GM12878 (cell line): Measurements from ENCODE around the gene DUS2. TPM values are rescaled to one million over a fixed set of nuclear protein-coding genes. Genes with fewer than 3 reads are reported as not detected.
"Not testable (repeated sequence)": the region's sequence is repeated elsewhere in the genome, so short reads cannot be mapped to it uniquely, and the experiment has no call there.

Experiments used
- ATAC-seq: fragments of 200-7000 bp; cut with Tn5 transposase; 3 replicates; pipeline ENCODE4 v1.9.1; 2020; ENCODE audit warnings: mild to moderate bottlenecking, moderate library complexity
- BruUV-seq: library from RNA; stranded (reverse); fragments of 400-500 nt; replicated peaks from 2 replicates; lab custom pipeline; 2021; lab: Mats Ljungman, UMichigan
- CTCF ChIA-PET: fragments of 300-600 bp; sonication (Branson Sonifier 250); formaldehyde crosslinking; extraction: SDS; loops from one replicate; lab custom pipeline; 2021; ENCODE audit warnings: inconsistent platforms; lab: Yijun Ruan, JAX
- POLR2A ChIA-PET: fragments of 350-600 bp; formaldehyde crosslinking; extraction: SDS; loops from one replicate; lab custom pipeline; 2021; ENCODE audit warnings: inconsistent platforms; lab: Charles Lee
- RAD21 ChIA-PET: fragments of 300-600 bp; sonication (Branson Sonifier 250); formaldehyde crosslinking; loops from one replicate; lab custom pipeline; 2023; ENCODE audit warnings: antibody characterized with exemption; ENCODE audit not compliant: unreplicated experiment; lab: Charles Lee
- SMC1A ChIA-PET: fragments of 300-600 bp; sonication (Branson Sonifier 250); formaldehyde crosslinking; loops from one replicate; lab custom pipeline; 2023; ENCODE audit not compliant: unreplicated experiment, uncharacterized antibody; lab: Charles Lee
- DNase-seq: peaks from one replicate; pipeline ENCODE4 v3.0.0-alpha.2; 2011; ENCODE audit warnings: low read depth, low spot score
- FAIRE-seq: peaks from 3 replicates; lab custom pipeline; 2011; peaks lifted over from hg19 to GRCh38; lab: Jason Lieb, UNC
- H2AFZ ChIP-seq: 2 replicates; pipeline ENCODE4 v1.6.0; 2011; ENCODE audit warnings: low read depth, low read length, control low read depth; ENCODE audit not compliant: control insufficient read depth
- H3K27ac ChIP-seq: 2 replicates; pipeline ENCODE4 v1.5.1; 2011; ENCODE audit warnings: control low read depth; ENCODE audit not compliant: control insufficient read depth, insufficient read depth
- H3K27me3 ChIP-seq, 2 experiments: replicated peaks in 1 of 2; 2 replicates each; pipeline versions ENCODE4 v1.6.0 to v1.6.1; 2011; ENCODE audit warnings: low read length in 1 of 2; ENCODE audit not compliant: control insufficient read depth in 2 of 2, insufficient read depth in 2 of 2
- H3K36me3 ChIP-seq, 2 experiments: 2 replicates each; pipeline ENCODE4 v1.5.1; 2011; ENCODE audit warnings: low read length in 1 of 2; ENCODE audit not compliant: control insufficient read depth in 2 of 2, insufficient read depth in 2 of 2
- H3K4me1 ChIP-seq: 2 replicates; pipeline ENCODE4 v1.6.1; 2011; ENCODE audit warnings: mild to moderate bottlenecking, low read length, moderate library complexity, mixed read lengths; ENCODE audit not compliant: control insufficient read depth, insufficient read depth
- H3K4me2 ChIP-seq: 2 replicates; pipeline ENCODE4 v1.6.0; 2011; ENCODE audit warnings: control low read depth; ENCODE audit not compliant: control insufficient read depth, insufficient read depth
- H3K4me3 ChIP-seq: fragments of 200-600 bp; sonication (generic); 2 replicates; pipeline ENCODE4 v1.5.1; 2016
- H3K79me2 ChIP-seq: 2 replicates; pipeline ENCODE4 v1.6.0; 2011; ENCODE audit warnings: low read length; ENCODE audit not compliant: control insufficient read depth, insufficient read depth
- H3K9ac ChIP-seq: 2 replicates; pipeline ENCODE4 v1.8.0; 2011; ENCODE audit warnings: low read length, control low read depth, mixed read lengths; ENCODE audit not compliant: control insufficient read depth, insufficient read depth
- H3K9me3 ChIP-seq: replicated peaks from 3 replicates; pipeline ENCODE4 v1.5.1; 2011; ENCODE audit warnings: mild to moderate bottlenecking, low read length; ENCODE audit not compliant: control insufficient read depth, insufficient read depth
- H4K20me1 ChIP-seq: 2 replicates; pipeline ENCODE4 v1.6.0; 2011; ENCODE audit not compliant: control insufficient read depth, insufficient read depth
- CEBPB ChIP-seq, 2 experiments: fragments of 150-350 bp in 1 of 2; IDR thresholded peaks; 2 replicates each; pipeline ENCODE4 v1.6.1; 2012 to 2014; ENCODE audit warnings: low read depth in 2 of 2, low read length in 2 of 2, borderline replicate concordance in 1 of 2, inconsistent platforms in 1 of 2
- E2F4 ChIP-seq: IDR thresholded peaks from 2 replicates; pipeline ENCODE4 v1.6.1; 2012; ENCODE audit warnings: low read depth, low read length, improper control_type of control experiment
- EED ChIP-seq: sonication (generic); IDR thresholded peaks from 2 replicates; pipeline ENCODE4 v1.6.1; 2016; ENCODE audit warnings: antibody characterized with exemption, low read depth
- FOXK2 ChIP-seq: fragments of 450-650 bp; IDR thresholded peaks from 2 replicates; pipeline ENCODE4 v1.6.1; 2017; ENCODE audit warnings: mild to moderate bottlenecking, moderate library complexity
- GABPA ChIP-seq: IDR thresholded peaks from 2 replicates; pipeline ENCODE4 v1.6.1; 2014; ENCODE audit warnings: antibody characterized with exemption, low read depth, mild to moderate bottlenecking, inconsistent platforms
- HDAC2 ChIP-seq: fragments of 200-600 bp; sonication (generic); IDR thresholded peaks from 2 replicates; pipeline ENCODE4 v1.6.1; 2017
- IRF4 ChIP-seq: IDR thresholded peaks from 2 replicates; pipeline ENCODE4 v1.6.1; 2011; ENCODE audit warnings: low read depth, low read length
- IRF5 ChIP-seq: fragments of 450-650 bp; IDR thresholded peaks from 2 replicates; pipeline ENCODE4 v1.6.1; 2017; ENCODE audit warnings: borderline replicate concordance
- JUNB ChIP-seq: IDR thresholded peaks from 2 replicates; pipeline ENCODE4 v1.6.1; 2016; ENCODE audit warnings: antibody characterized with exemption, mild to moderate bottlenecking
- SMAD1 ChIP-seq: fragments of 450-650 bp; IDR thresholded peaks from 2 replicates; pipeline ENCODE4 v1.6.1; 2018; ENCODE audit warnings: mild to moderate bottlenecking, low read depth; ENCODE audit not compliant: partially characterized antibody
- STAT1 ChIP-seq: fragments of 450-650 bp; conservative IDR thresholded peaks from 2 replicates; pipeline ENCODE4 v1.6.1; 2014; ENCODE audit warnings: antibody characterized with exemption, mild to moderate bottlenecking
- ZNF207 ChIP-seq: fragments of 450-650 bp; IDR thresholded peaks from 2 replicates; pipeline ENCODE4 v1.6.1; 2014; ENCODE audit warnings: antibody characterized with exemption, mild to moderate bottlenecking, borderline replicate concordance
- ZNF274 ChIP-seq: IDR thresholded peaks from one replicate; pipeline ENCODE4 v1.8.0; 2011; ENCODE audit not compliant: insufficient read length, insufficient read depth
- WGBS: methylation state at CpG from one replicate; pipeline ENCODE4 v1.1.6; 2016; ENCODE audit warnings: low lambda C conversion rate; ENCODE audit not compliant: insufficient replicate concordance, insufficient coverage; ENCODE audit errors: missing lambda C conversion rate; 5-methylcytosine and 5-hydroxymethylcytosine counted together
- in situ Hi-C: fragments of 300-500 bp; cut with MboI; formaldehyde crosslinking; loops from 9 replicates; pipeline ENCODE4 v1.14.3; 2018; ENCODE audit warnings: mixed read lengths
- intact Hi-C: fragments of 100-400 bp; cut with micrococcal nuclease; formaldehyde crosslinking; loops from one replicate; pipeline ENCODE4 v1.14.2; 2022; ENCODE audit not compliant: unreplicated experiment
- polyA plus RNA-seq, 11 experiments: library from polyadenylated mRNA; depleted of rRNA in 4 of 11; unstranded in 6 of 11; stranded (reverse) in 5 of 11; fragments of >200 nt; fragmentation: Nextera tagmentation in 4 of 11; fragmentation: Illumina TruSeq in 1 of 11; extraction: Ambion mirVana in 4 of 11; extraction: Trizol in 1 of 11; gene quantifications; 1 replicate in 1 of 11; 2 replicates in 10 of 11; pipeline versions ENCODE4 v1.2.1 to v1.2.3, GENCODE V29; 2011 to 2016; ENCODE audit warnings: inconsistent platforms in 2 of 11, missing spikeins in 2 of 11, low read depth in 1 of 11
- total RNA-seq, 4 experiments: library from RNA; depleted of rRNA in 3 of 4; stranded (reverse); fragments of >200 nt in 3 of 4; fragmentation: Illumina TruSeq in 1 of 4; extraction: Trizol in 1 of 4; gene quantifications; 2 replicates each; pipeline versions ENCODE4 v1.2.1 to v1.2.3, GENCODE V29; 2013 to 2021

The DUS2 gene
- total and polyA plus RNA-seq, 10 of the 15 experiments (the other 5 are each of a cell fraction or from before 2014, with no cell fraction given): 4.8 to 32.3 (median 25.5) TPM

GRCh38 chr16:67996666-67997065 is 26.4 kb upstream of the DUS2 start:
- CTCF ChIA-PET: interaction anchor here (1.2 to 1.4 kb wide), 3 partner anchors 25 to 113 kb away, joined by 3 to 4 read pairs (median 3); no protein-coding TSS in a partner anchor
- RAD21 ChIA-PET: no interaction called here
- TF ChIP-seq GABPA (no peak), SMAD1 (no peak), FOXK2 (no peak), CEBPB (IDR thresholded peaks at IDR 0.05; ENCODE audit: borderline replicate concordance in 1 of 2, low read depth in 2 of 2, low read length in 2 of 2) (no peak), ZNF207 (no peak), ZNF274 (no peak), STAT1 (no peak), JUNB (no peak), IRF5 (no peak), E2F4 (no peak), IRF4 (no peak), HDAC2 (no peak), EED (no peak)
- 78% methylated on average over 5 of the region's 5 CpGs for WGBS
- Histone ChIP-seq H3K4me2 (no peak overlapping the region), H3K4me1 (peaks cover 40% of the 10 kb centered on the region), H2AFZ (no peak overlapping the region), H3K4me3 (no peak overlapping the region), H3K9me3 (no peaks in the 10 kb centered on the region), H3K79me2 (no peaks in the 10 kb centered on the region), H4K20me1 (no peaks in the 10 kb centered on the region), H3K27me3 (no peaks in the 10 kb centered on the region), H3K36me3 (no peaks in the 10 kb centered on the region), H3K27ac (no peak overlapping the region), H3K9ac (no peak overlapping the region)
- FAIRE-seq: no peak
- BruUV-seq: no TSS peak
- intact Hi-C loops: no loop called here
- in situ Hi-C loops: no loop called here
- no peak for DNase-seq
- no peak for ATAC-seq
- SMC1A ChIA-PET: no interaction called here
- POLR2A ChIA-PET: interaction anchor here (0.7 kb wide), 1 partner anchor 1697 kb away, joined by 4 read pairs; no protein-coding TSS in a partner anchor

GRCh38 chr16:67998231-67998778 is 24.8 kb upstream of the DUS2 start:
- H3K27me3 ChIP-seq, in situ Hi-C loops, FAIRE-seq, H3K4me2 ChIP-seq, H3K9me3 ChIP-seq, H3K9ac ChIP-seq, H4K20me1 ChIP-seq, DNase-seq, H3K4me3 ChIP-seq, H3K36me3 ChIP-seq, intact Hi-C loops, BruUV-seq, H2AFZ ChIP-seq, H3K27ac ChIP-seq, ATAC-seq, H3K79me2 ChIP-seq: not testable (repeated sequence)
- SMC1A ChIA-PET: interaction anchor here (1.5 kb wide), 1 partner anchor 63 kb away, joined by 3 read pairs; no protein-coding TSS in a partner anchor
- CTCF ChIA-PET: interaction anchor here (0.9 to 1.1 kb wide), 3 partner anchors 24 to 94 kb away, joined by 3 to 6 read pairs (median 6); partner anchors contain the start of genes DDX28 and DUS2
- RAD21 ChIA-PET: interaction anchor here (1.5 kb wide), 1 partner anchor 43 kb away, joined by 3 read pairs; no protein-coding TSS in a partner anchor
- peaks cover 32% of the 10 kb centered on the region for H3K4me1 ChIP-seq
- WGBS: 96% methylated on average over 20 of the region's 36 CpGs
- POLR2A ChIA-PET: interaction anchor here (0.6 kb wide), 1 partner anchor 97 kb away, joined by 3 read pairs; no protein-coding TSS in a partner anchor
